H9 (cell line): ENCODE data around the gene MIGA2. TPM values are rescaled to one million over a fixed set of nuclear protein-coding genes. Genes with fewer than 3 reads are reported as not detected.

Experiments
- DNase-seq: peaks from one replicate; pipeline ENCODE4 v3.0.0-alpha.2; 2017
- H2AFZ ChIP-seq: one replicate; pipeline ENCODE4 v1.6.1; 2013; ENCODE audit warnings: mild to moderate bottlenecking, low read length, control low read depth, moderate library complexity
- H2AK5ac ChIP-seq: 2 replicates; pipeline ENCODE4 v1.6.1; 2013; ENCODE audit warnings: low read length, control low read depth, mixed read lengths; ENCODE audit not compliant: insufficient read length
- H2BK120ac ChIP-seq: one replicate; pipeline ENCODE4 v1.6.1; 2013; ENCODE audit warnings: low read depth, mild to moderate bottlenecking, low read length, control low read depth, inconsistent platforms; ENCODE audit not compliant: poor library complexity, severe bottlenecking
- H2BK12ac ChIP-seq: 2 replicates; pipeline ENCODE4 v1.6.1; 2013; ENCODE audit warnings: low read length, control low read depth, mixed read lengths, low read depth; ENCODE audit not compliant: insufficient read length
- H2BK15ac ChIP-seq: 2 replicates; pipeline ENCODE4 v1.6.1; 2013; ENCODE audit warnings: low read depth, low read length, control low read depth
- H2BK20ac ChIP-seq: one replicate; pipeline ENCODE4 v1.6.1; 2013; ENCODE audit warnings: low read depth, mild to moderate bottlenecking, low read length, control low read depth, inconsistent platforms; ENCODE audit not compliant: poor library complexity, severe bottlenecking
- H2BK5ac ChIP-seq: 2 replicates; pipeline ENCODE4 v1.6.1; 2013; ENCODE audit warnings: low read length, control low read depth, mixed read lengths; ENCODE audit not compliant: insufficient read length
- H3K14ac ChIP-seq: 2 replicates; pipeline ENCODE4 v1.6.1; 2013; ENCODE audit warnings: low read length, control low read depth; ENCODE audit not compliant: insufficient read depth
- H3K18ac ChIP-seq: 2 replicates; pipeline ENCODE4 v1.6.1; 2013; ENCODE audit warnings: low read depth, mild to moderate bottlenecking, mixed read lengths, low read length, control low read depth; ENCODE audit not compliant: insufficient read length
- H3K23ac ChIP-seq: 2 replicates; pipeline ENCODE4 v1.6.1; 2013; ENCODE audit warnings: low read length, control low read depth, mixed read lengths, low read depth; ENCODE audit not compliant: insufficient read length
- H3K23me2 ChIP-seq: 2 replicates; pipeline ENCODE4 v1.6.1; 2013; ENCODE audit warnings: low read depth, mild to moderate bottlenecking, mixed read lengths, low read length, control low read depth; ENCODE audit not compliant: insufficient read length, poor library complexity, severe bottlenecking
- H3K27ac ChIP-seq: 2 replicates; pipeline ENCODE4 v1.5.1; 2013; ENCODE audit warnings: low read length, control low read depth, mixed read lengths, low read depth; ENCODE audit not compliant: insufficient read length
- H3K27me3 ChIP-seq: 2 replicates; pipeline ENCODE4 v1.6.1; 2013; ENCODE audit warnings: low read length, control low read depth, inconsistent platforms; ENCODE audit not compliant: insufficient read depth
- H3K4ac ChIP-seq: 2 replicates; pipeline ENCODE4 v1.6.1; 2013; ENCODE audit warnings: low read depth, mild to moderate bottlenecking, control low read depth, inconsistent platforms, low read length, moderate library complexity
- H3K4me1 ChIP-seq: 2 replicates; pipeline ENCODE4 v1.6.1; 2013; ENCODE audit warnings: low read length, control low read depth, inconsistent platforms; ENCODE audit not compliant: insufficient read depth
- H3K4me2 ChIP-seq: 2 replicates; pipeline ENCODE4 v1.6.1; 2013; ENCODE audit warnings: low read length, control low read depth, mixed read lengths; ENCODE audit not compliant: insufficient read length, insufficient read depth
- H3K56ac ChIP-seq: 2 replicates; pipeline ENCODE4 v1.6.1; 2013; ENCODE audit warnings: low read depth, mild to moderate bottlenecking, mixed read lengths, low read length, control low read depth; ENCODE audit not compliant: insufficient read length
- H3K79me1 ChIP-seq: 2 replicates; pipeline ENCODE4 v1.6.1; 2013; ENCODE audit warnings: low read depth, mild to moderate bottlenecking, moderate library complexity, low read length, control low read depth, inconsistent platforms; ENCODE audit not compliant: insufficient read depth, poor library complexity, severe bottlenecking
- H3K79me2 ChIP-seq: 2 replicates; pipeline ENCODE4 v1.6.1; 2013; ENCODE audit warnings: low read length, control low read depth, inconsistent platforms; ENCODE audit not compliant: insufficient read depth
- H3K9ac ChIP-seq: 2 replicates; pipeline ENCODE4 v1.6.1; 2013; ENCODE audit warnings: low read length, control low read depth, mixed read lengths; ENCODE audit not compliant: insufficient read length; ENCODE audit errors: extremely low read depth
- H3K9me3 ChIP-seq: one replicate; pipeline ENCODE4 v1.6.1; 2013; ENCODE audit warnings: low read depth, low read length, inconsistent platforms; ENCODE audit not compliant: control insufficient read depth
- H3T11ph ChIP-seq: one replicate; pipeline ENCODE4 v1.6.1; 2013; ENCODE audit warnings: mild to moderate bottlenecking, low read length, control low read depth, inconsistent platforms
- H4K20me1 ChIP-seq: one replicate; pipeline ENCODE4 v1.6.1; 2013; ENCODE audit not compliant: control insufficient read depth, insufficient read length, insufficient read depth
- H4K5ac ChIP-seq: 2 replicates; pipeline ENCODE4 v1.6.1; 2013; ENCODE audit warnings: low read depth, mild to moderate bottlenecking, mixed read lengths, low read length, control low read depth; ENCODE audit not compliant: insufficient read length
- H4K8ac ChIP-seq: replicated peaks from 2 replicates; pipeline ENCODE4 v1.6.1; 2013; ENCODE audit warnings: low read length, control low read depth, mixed read lengths, low read depth; ENCODE audit not compliant: insufficient read length
- H4K91ac ChIP-seq: 2 replicates; pipeline ENCODE4 v1.6.1; 2013; ENCODE audit warnings: low read depth, mild to moderate bottlenecking, moderate library complexity, mixed read lengths, low read length, control low read depth; ENCODE audit not compliant: insufficient read length
- H3K27ac Mint-ChIP-seq, 3 experiments: 2 replicates in 2 of 3; 3 replicates in 1 of 3; pipeline ENCODE4 v1.8.0; 2020 to 2021; ENCODE audit warnings: mixed read lengths in 3 of 3, mild to moderate bottlenecking in 1 of 3, moderate library complexity in 1 of 3
- H3K27me3 Mint-ChIP-seq: 2 replicates; pipeline ENCODE4 v1.8.0; 2021; ENCODE audit warnings: low read depth, mild to moderate bottlenecking, moderate library complexity, mixed read lengths
- H3K36me3 Mint-ChIP-seq, 3 experiments: 2 replicates in 2 of 3; 3 replicates in 1 of 3; pipeline ENCODE4 v1.8.0; 2020 to 2021; ENCODE audit warnings: low read depth in 3 of 3, mixed read lengths in 3 of 3; ENCODE audit not compliant: insufficient read depth in 1 of 3
- H3K4me1 Mint-ChIP-seq, 2 experiments: 2 replicates each; pipeline ENCODE4 v1.8.0; 2020; ENCODE audit warnings: mixed read lengths in 2 of 2
- H3K4me3 Mint-ChIP-seq, 2 experiments: 2 replicates in 1 of 2; 3 replicates in 1 of 2; pipeline ENCODE4 v1.8.0; 2020 to 2021; ENCODE audit warnings: mild to moderate bottlenecking in 2 of 2, mixed read lengths in 2 of 2, moderate library complexity in 1 of 2
- H3K9me3 Mint-ChIP-seq, 2 experiments: 2 replicates in 1 of 2; 3 replicates in 1 of 2; pipeline ENCODE4 v1.8.0; 2020; ENCODE audit warnings: mild to moderate bottlenecking in 2 of 2, mixed read lengths in 2 of 2, moderate library complexity in 1 of 2
- WGBS: extraction: QIAGEN DNeasy Blood & Tissue Kit; methylation state at CpG from one replicate; pipeline ENCODE4 v1.1.7; 2013; ENCODE audit warnings: missing lambda C conversion rate, low lambda C conversion rate, mixed read lengths; ENCODE audit not compliant: insufficient read length; ENCODE audit errors: extremely low coverage; 5-methylcytosine and 5-hydroxymethylcytosine counted together
- total RNA-seq: library from RNA; stranded (reverse); gene quantifications from 2 replicates; pipeline ENCODE4 v1.2.1, GENCODE V29; 2021
- TF ChIP-seq, protein P1 (sequence below): fragments of 200-600 bp; sonication (generic); conservative IDR thresholded peaks from 3 replicates; pipeline ENCODE4 v1.8.0; 2021; ENCODE audit warnings: antibody characterized with exemption, mild to moderate bottlenecking

Gene MIGA2
- total RNA-seq, 1 experiment from 2014 or later, result 37.8 TPM

DNA sequence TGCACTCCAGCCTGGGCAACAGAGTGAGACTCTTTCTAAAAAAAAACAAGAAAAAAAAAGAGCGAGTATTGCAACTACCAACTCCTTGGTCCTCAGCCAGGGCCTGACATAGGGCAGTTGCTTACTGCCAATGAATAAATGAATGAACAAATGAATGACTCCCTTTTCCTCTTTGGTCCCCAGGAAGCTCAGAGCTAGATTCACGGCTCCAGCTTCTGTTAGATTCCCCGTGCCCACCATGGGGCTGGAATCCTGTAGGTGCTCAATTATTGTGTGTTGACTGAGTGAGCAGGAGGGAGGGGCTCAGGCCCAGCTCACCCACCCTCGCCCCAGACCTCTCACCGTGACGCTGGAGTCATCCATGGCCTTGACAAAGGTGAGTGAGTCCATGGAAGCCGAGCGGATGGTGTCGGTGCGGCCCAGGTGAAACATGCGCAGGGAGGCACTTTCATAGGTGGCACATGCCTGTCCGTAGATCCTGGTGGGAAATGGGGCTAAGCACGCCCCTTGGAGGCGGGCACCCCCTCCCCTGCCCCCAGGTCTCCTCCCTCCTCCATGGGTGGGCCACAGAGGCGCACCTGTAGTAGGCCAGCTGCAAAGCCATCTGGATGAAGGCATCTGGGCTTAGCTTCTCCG, 61.4 kb downstream of the MIGA2 start:
- Histone ChIP-seq H3K9me3 (no peaks in the 10 kb centered on the region), H3K56ac (no peak overlapping the region), H3K18ac (no peak overlapping the region), H4K5ac (no peak overlapping the region), H2BK5ac (no peak overlapping the region), H3K14ac (no peak overlapping the region), H3K23ac (no peak overlapping the region), H2BK12ac (no peak overlapping the region), H2AK5ac (no peak overlapping the region), H2BK15ac (no peak overlapping the region), H3K9ac (no peak overlapping the region), H3K27ac (no peak overlapping the region), H4K20me1 (no peaks in the 10 kb centered on the region), H4K8ac (no peak overlapping the region), H2AFZ (no peak overlapping the region), H3T11ph (no peak overlapping the region), H3K4me2 (no peak overlapping the region), H2BK20ac (no peak overlapping the region), H3K4me1 (no peaks in the 10 kb centered on the region; the same call in 1 of the 2 replicates), H3K27me3 (no peaks in the 10 kb centered on the region), H3K79me2 (no peaks in the 10 kb centered on the region), H4K91ac (no peak overlapping the region), H3K4ac (no peak overlapping the region), H3K79me1 (no peaks in the 10 kb centered on the region), H3K23me2 (no peaks in the 10 kb centered on the region), H2BK120ac (no peak overlapping the region)
- DNase-seq, result no peak
- Mint-ChIP-seq H3K27me3 (peaks cover 14% of the 10 kb centered on the region), H3K36me3 (peaks cover 0 to 8% (median 1%) of the 10 kb centered on the region in 3 experiments; a peak in 3 of 7 replicates), H3K9me3 (no peaks in the 10 kb centered on the region), H3K4me3 (no peak overlapping the region; a peak in 1 of 5 replicates), H3K4me1 (peaks cover 6 to 8% of the 10 kb centered on the region in 2 experiments; a peak in 3 of 4 replicates), H3K27ac (no peak overlapping the region; a peak in 1 of 7 replicates)
- no CpG with 5 or more reads among the region's 16 CpGs for WGBS
- TF ChIP-seq, protein P1, sequence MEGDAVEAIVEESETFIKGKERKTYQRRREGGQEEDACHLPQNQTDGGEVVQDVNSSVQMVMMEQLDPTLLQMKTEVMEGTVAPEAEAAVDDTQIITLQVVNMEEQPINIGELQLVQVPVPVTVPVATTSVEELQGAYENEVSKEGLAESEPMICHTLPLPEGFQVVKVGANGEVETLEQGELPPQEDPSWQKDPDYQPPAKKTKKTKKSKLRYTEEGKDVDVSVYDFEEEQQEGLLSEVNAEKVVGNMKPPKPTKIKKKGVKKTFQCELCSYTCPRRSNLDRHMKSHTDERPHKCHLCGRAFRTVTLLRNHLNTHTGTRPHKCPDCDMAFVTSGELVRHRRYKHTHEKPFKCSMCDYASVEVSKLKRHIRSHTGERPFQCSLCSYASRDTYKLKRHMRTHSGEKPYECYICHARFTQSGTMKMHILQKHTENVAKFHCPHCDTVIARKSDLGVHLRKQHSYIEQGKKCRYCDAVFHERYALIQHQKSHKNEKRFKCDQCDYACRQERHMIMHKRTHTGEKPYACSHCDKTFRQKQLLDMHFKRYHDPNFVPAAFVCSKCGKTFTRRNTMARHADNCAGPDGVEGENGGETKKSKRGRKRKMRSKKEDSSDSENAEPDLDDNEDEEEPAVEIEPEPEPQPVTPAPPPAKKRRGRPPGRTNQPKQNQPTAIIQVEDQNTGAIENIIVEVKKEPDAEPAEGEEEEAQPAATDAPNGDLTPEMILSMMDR, result no peak
